Measurements from ENCODE around the gene SCN7A.

The SCN7A gene

DNA sequence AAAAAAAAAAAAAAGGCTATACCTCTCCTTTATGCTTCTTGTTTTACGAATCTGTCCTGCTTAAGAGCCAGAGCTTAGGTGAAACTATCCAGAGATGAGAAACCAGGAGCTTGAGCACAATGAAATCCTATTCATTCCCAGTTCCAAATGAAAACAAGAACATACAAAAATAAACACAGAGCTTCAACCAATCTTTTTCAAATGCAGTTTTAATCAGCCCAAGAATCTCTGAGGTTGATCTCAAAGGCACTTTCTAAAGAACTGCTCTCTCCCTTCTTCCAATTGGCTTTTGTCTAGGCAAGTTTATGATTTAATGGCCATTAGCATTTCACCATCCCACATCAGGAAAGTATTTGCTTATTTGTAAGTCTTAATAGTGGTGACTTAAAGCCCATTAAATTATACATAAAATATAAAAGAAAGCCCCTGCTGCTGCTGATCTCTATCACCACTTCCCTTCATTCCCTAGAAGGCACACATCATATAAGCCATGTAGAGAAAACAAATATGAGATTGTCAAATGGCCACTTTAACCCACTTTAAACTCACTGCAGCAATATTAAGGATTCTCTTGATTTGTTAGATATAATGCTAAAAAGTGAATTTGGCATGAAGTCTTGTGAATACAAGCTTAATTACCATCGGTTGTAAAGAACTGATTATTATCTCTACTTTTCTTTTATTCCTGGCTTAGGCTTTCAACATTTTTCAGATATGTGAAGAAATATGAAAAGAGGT is 89.0 kb downstream of the SCN7A start:
- no peak for DNase-seq (ENCODE audit: low read depth in 2 of 2)

GRCh38 chr2:166394245-166394644 is 99.8 kb downstream of the SCN7A start:
- DNase-seq (ENCODE audit: low read depth in 2 of 2): no peak

DNA sequence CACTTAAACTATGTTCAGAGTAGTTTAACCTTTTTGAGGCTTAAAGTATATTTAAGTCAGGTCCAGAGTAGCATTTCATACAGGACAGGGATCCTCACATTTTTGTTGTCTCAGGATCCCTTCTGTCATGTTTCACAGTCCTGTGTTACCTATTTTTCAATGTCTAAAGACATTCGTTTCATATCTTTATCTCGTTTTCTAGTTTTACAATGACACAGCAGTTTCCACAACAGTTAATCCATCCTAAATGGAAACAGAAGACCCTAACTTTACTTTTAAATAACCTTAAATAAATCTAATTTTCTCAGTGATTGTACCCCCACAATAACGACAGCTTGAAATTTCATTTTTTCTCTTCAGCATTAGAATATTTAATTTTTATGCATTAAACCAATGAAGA is 101.0 kb downstream of the SCN7A start:
- no peak for DNase-seq (ENCODE audit: low read depth in 2 of 2)

- DNase-seq (ENCODE audit: low read depth in 2 of 2): no peak
Observed at GRCh38 chr2:166388481-166389070, 105.5 kb downstream of the SCN7A start.

GRCh38 chr2:166385313-166385712 is 108.7 kb downstream of the SCN7A start:
- DNase-seq (ENCODE audit: low read depth in 2 of 2): no peak

DNA sequence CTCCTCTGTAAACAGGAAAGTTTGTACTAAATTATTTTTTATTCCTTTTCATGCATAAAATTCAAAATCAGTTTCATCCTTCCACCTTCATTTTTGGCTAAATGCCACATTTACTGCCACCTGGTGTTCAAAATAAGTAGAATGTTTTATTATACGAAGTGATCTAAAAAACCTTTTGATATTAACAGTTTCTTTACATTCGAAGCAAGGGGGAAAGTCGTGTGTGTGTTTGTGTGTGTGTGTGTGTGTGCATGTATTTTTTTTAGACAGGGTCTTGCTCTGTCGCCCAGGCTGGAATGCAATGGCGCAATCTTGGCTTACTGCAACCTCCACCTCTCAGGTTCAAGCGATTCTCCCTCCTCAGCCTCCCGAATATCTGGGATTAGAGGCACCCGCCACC is 109.3 kb downstream of the SCN7A start:
- DNase-seq (ENCODE audit: low read depth in 2 of 2): no peak

DNA sequence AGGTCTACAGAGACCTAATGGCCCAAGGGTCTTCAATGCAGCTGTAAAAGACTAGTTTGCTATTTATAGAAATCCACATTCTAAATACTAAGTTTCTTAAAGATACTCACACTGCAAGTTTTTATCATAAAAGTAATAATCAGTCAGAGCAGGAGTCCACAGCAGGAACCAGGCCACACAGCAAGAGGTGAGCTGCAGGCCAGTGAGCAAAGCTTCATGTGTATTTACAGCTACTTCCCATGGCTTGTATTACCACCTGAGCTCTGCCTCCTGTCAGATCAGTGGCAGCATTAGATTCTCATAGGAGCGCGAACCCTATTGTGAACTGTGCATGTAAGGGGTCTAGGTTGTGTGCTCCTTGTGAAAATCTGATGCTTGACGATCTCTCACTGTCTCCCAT is 111.6 kb downstream of the SCN7A start:
- no peak for DNase-seq (ENCODE audit: low read depth in 2 of 2)

GRCh38 chr2:166380615-166381014 is 113.4 kb downstream of the SCN7A start:
- DNase-seq (ENCODE audit: low read depth in 2 of 2): no peak

GRCh38 chr2:166376873-166377272 is 117.2 kb downstream of the SCN7A start:
- no peak for DNase-seq (ENCODE audit: low read depth in 2 of 2)

DNA sequence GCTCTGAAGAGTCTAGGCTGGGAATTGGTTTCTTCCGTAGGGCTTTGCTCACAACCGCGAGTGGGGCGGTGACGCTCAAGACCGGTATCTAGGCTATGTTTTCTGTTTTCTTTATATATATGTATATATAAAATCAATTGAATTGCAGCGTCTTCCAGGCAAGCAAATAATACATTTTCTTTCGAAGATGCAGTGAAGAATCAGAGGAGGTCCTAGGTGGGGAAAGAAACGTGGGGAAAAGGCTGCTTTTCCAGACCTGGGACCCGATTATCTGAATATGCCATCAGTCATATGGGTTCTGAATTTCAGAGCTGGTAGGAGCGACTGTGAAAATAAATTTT is 117.6 kb downstream of the SCN7A start:
- no peak for DNase-seq (ENCODE audit: low read depth in 2 of 2)

DNA sequence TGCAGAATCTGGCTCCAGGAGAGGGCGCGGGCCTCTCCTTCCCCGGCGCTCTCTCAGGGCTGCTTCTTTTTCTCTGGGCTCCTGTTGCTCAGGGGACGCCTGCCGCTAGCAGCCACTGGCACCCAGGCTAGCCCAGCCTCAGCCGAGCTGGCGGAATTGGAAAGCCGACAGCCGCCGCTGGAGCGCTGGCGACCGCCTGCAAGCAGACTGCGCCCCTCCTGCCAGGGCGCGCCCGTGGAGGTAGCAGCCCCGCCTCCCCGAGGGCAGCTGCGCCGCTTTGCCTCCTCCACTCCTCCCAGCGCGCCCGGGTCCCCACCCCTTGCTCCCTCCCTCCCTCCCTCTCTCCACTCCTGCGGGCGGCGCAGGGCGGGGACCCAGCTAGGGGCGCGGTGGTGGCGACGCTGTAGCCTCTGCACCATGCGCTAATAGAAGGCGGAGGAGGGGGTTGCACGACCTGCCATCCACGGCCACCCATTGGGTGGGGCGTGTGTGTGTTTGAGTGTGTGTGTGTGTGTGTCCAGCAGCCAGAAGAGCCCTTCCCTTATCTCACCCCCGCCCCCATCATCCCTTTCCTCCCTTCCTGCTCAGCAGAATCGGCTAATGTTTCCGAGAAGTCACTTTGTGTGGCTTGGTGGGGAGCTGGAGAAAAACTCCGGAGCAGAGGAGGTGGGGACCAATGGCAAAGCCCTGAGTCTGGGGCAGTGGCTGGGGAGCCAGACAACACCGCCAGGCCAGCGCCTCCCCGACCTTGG is 118.1 kb downstream of the SCN7A start, which contains the start of gene SCN9A:
SCN9A (minus strand) TSS at position 209 of the 752 bp plus-strand sequence. CDS start 64,188 bp downstream, outside the sequence.
- DNase-seq (ENCODE audit: low read depth in 2 of 2): peak; percentile 11 to 16

DNA sequence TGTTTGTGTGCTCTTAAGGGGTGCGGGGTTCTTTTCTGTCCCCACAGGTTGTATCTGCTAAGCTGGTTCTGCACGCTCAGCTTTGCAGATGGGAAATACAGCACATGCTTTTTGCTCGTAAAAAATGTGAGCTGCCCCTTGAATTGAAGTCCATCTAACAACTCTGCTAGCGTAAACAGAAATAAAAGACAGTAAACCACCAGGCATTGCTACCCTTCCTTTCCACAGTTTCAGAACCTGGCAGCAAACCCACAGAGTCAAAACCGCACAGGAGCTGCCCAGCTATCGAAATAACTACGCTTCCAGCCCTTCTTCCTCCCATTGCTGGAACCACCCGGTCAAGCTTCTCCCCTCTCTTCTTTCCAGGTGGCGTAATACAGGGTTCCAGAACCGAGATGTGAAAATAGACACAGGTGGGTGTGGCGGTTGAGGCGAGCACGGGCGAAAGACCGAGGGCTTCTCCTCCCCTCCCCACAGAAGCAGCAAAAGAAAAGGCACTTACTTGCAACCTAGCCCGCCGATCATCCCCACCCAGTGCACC is 118.8 kb downstream of the SCN7A start:
- DNase-seq (ENCODE audit: low read depth in 2 of 2): no peak

- no peak for DNase-seq (ENCODE audit: low read depth in 2 of 2)
Observed at GRCh38 chr2:166373951-166374350, 120.1 kb downstream of the SCN7A start.

DNA sequence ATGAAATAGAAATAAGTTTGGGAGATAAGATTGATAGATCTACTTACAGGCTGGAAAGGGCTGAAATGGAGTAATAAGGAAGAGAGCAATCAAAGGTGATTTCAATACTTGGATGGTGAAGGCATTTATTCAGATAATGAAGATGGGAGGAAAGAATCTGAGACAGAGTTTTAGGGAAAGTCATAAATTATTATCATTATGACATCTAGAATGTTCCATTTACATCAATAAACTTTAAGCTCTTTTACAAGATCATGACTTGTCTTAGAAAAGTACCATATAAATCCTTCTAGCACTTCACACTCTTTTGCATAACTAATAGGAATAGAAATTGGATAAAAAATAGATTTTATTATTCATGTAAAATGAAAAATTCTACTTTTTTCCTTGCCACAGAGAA is 120.5 kb downstream of the SCN7A start:
- no peak for DNase-seq (ENCODE audit: low read depth in 2 of 2)

- no peak for DNase-seq (ENCODE audit: low read depth in 2 of 2)
Observed at GRCh38 chr2:166373105-166373504, 120.9 kb downstream of the SCN7A start.

- no peak for DNase-seq (ENCODE audit: low read depth in 2 of 2)
Observed at GRCh38 chr2:166372046-166372445, 122.0 kb downstream of the SCN7A start.

DNA sequence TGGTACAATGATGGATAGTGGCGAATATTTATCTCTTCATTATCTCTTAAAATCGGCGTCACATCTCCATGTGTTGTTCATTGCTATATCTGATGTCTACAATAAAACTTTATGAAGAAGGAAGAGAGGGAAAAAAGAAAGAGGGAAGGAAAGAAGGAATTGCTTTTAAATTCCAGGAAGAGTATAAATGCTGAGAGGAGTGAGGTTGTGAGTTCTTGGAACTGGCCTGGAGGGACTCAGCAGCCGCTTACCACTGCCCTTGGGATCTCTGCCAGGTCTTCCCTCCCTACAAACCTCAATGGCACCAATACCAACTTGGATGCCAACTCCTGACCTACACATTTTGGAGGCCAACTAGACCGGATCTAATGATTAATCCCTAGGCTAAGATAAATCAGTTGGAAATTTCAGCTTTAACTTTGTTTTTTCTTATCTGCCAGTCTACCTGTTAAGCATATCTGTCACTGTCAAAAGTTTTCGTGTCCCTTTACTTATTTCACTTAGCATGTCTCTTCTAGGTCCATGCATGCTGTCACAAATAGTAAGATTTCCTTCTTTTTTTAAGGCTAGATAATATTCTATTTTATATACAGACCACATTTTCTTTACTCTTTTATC is 128.1 kb downstream of the SCN7A start:
- no peak for DNase-seq (ENCODE audit: low read depth in 2 of 2)

- DNase-seq (ENCODE audit: low read depth in 2 of 2): no peak
Observed at GRCh38 chr2:166365239-166365638, 128.8 kb downstream of the SCN7A start.

GRCh38 chr2:166364476-166365161 is 129.4 kb downstream of the SCN7A start:
- DNase-seq (ENCODE audit: low read depth in 2 of 2): no peak

DNA sequence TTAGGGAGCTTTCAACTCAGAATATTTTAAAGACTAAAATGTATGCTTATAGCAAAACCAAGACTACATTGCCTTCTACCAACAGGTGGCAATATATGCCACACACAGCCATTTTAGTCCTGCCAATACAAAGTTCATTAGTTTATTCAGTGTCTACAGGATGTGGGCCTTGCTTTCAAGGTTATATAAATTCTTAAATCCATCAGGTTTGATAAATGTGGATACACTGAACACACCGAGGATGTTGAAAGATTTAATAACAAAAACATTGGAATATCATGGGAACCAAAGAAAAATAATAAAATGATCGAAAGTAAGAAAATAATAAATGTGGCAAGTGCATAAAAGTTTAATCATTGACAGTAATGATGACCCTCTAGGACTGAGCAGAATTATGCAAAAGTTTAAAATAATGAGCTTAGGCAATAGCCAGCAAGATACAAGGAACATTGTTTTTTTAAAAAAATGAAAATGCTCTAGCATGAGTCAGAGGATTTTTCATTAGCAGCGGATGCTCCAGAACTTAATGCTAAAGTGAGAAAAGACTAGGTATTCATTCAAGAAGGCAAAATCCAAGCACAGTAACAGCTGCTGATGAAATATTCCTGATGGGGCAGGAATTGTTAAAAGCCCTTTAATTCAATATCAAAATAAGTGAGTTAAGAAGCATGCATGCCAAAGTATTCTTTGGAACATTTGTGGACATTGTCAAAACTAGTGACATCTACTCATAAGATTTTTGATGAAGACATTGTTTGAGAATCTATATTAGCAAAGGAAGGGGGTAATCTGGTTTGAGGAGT is 132.5 kb downstream of the SCN7A start:
- no peak for DNase-seq (ENCODE audit: low read depth in 2 of 2)

DNA sequence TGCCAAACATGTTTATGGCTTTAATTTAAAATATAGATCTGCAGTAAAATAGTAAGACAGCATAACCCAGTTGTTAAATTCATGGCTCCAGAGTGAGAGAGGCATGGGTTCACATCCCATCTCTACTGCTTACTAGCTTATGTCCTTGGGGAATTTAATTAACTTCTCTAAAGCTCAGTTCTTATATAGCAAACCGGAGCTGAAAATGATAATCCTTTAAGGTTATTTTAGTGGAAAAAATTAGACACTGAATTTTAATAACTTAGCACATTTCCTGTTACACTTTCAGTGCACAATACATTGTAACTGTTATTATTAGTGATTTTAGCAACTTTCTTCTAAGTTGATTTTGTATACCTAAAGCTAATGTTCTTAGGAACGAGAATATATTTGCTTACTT is 133.1 kb downstream of the SCN7A start:
- DNase-seq (ENCODE audit: low read depth in 2 of 2): no peak
